ENCODE data around the gene SLC24A4. TPM values are rescaled to one million over a fixed set of nuclear protein-coding genes. Genes with fewer than 3 reads are reported as not detected.

Gene SLC24A4
- total RNA-seq, 1 donor from 2014 or later: 0.26 TPM

GRCh38 chr14:92425101-92425500, 102.1 kb downstream of the SLC24A4 start:
- Mint-ChIP-seq H3K27ac (ENCODE audit: unreplicated experiment) (no peak overlapping the region), H3K27me3 (ENCODE audit: low read depth) (no peaks in the 10 kb centered on the region), H3K9me3 (no peaks in the 10 kb centered on the region), H3K4me1 (no peaks in the 10 kb centered on the region), H3K4me3 (no peak overlapping the region), H3K36me3 (ENCODE audit: low read depth) (no peaks in the 10 kb centered on the region)
- no peak for TF ChIP-seq CTCF (conservative IDR thresholded peaks at IDR 0.05)
- DNase-seq (ENCODE audit: low read depth, low spot score): no peak

- Mint-ChIP-seq H3K27me3 (ENCODE audit: low read depth) (no peaks in the 10 kb centered on the region), H3K4me3 (no peak overlapping the region), H3K36me3 (ENCODE audit: low read depth) (no peaks in the 10 kb centered on the region), H3K27ac (ENCODE audit: unreplicated experiment) (no peak overlapping the region), H3K4me1 (no peaks in the 10 kb centered on the region), H3K9me3 (no peaks in the 10 kb centered on the region)
- TF ChIP-seq CTCF (conservative IDR thresholded peaks at IDR 0.05): no peak
- no peak for DNase-seq (ENCODE audit: low read depth, low spot score)
Measured at GRCh38 chr14:92426237-92426636, 103.3 kb downstream of the SLC24A4 start.

DNA sequence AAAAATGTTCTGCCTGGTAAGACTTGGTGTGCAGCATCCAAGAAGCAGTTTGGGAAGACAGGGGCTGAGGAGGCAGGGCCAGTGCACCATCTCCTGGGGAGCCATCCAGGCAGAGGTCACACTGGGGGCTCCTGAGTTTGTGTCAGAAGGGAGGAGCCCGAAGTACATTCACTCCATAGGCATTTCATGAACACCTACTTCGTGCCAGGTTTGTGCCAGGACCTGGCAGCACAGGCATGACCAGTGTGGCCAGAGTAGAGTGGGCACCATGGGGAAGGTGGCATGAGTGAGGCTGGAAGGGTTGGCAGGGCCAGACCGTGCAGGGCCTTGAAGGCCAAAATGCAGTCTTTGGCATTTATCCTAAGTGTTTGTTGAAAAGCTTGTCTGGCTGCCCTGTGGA, 104.1 kb downstream of the SLC24A4 start:
- H3K27ac Mint-ChIP-seq (ENCODE audit: unreplicated experiment): peak overlapping the region; percentile 10
- no peak for TF ChIP-seq CTCF (conservative IDR thresholded peaks at IDR 0.05)
- DNase-seq (ENCODE audit: low read depth, low spot score): no peak

GRCh38 chr14:92430686-92431085, 107.7 kb downstream of the SLC24A4 start:
- H3K4me1 Mint-ChIP-seq: no peaks in the 10 kb centered on the region
- H3K27ac Mint-ChIP-seq (ENCODE audit: unreplicated experiment): no peak overlapping the region
- H3K9me3 Mint-ChIP-seq: no peaks in the 10 kb centered on the region
- no peak for DNase-seq (ENCODE audit: low read depth, low spot score)
- TF ChIP-seq CTCF (conservative IDR thresholded peaks at IDR 0.05): no peak
- no peaks in the 10 kb centered on the region for H3K27me3 Mint-ChIP-seq (ENCODE audit: low read depth)
- H3K36me3 Mint-ChIP-seq (ENCODE audit: low read depth): no peaks in the 10 kb centered on the region
- H3K4me3 Mint-ChIP-seq: no peak overlapping the region

More for the DNA sequence above, 104.1 kb downstream of the SLC24A4 start:
- Mint-ChIP-seq H3K4me1 (no peaks in the 10 kb centered on the region), H3K36me3 (ENCODE audit: low read depth) (no peaks in the 10 kb centered on the region), H3K9me3 (no peaks in the 10 kb centered on the region), H3K4me3 (no peak overlapping the region), H3K27me3 (ENCODE audit: low read depth) (no peaks in the 10 kb centered on the region)

DNA sequence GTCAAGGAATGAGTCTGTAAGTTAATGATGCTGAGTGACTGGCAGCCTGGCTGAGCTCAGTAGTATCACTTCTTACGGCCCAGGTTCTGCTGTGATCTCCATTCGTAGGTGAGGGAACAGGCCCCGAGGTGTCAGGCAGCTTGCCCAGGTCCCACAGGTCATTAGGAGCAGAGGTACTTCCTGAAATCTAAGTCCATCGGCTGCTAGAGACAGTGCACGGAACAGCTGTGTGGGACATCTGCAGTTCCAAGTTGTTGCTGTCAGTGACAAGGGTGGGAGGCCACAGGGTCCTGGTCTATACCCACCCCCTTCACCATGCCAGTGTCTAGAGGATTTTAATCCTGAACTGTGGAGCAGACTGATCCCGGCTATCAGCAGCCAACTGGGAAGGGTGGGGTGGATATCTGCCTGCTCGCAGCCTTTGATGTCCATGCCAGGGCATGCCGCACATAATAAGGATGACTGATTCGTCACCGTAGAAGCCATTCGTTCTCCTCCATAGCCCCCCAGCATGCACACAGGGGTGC, 108.3 kb downstream of the SLC24A4 start:
- Mint-ChIP-seq H3K27me3 (ENCODE audit: low read depth) (no peaks in the 10 kb centered on the region), H3K36me3 (ENCODE audit: low read depth) (no peaks in the 10 kb centered on the region), H3K4me3 (no peak overlapping the region), H3K9me3 (no peaks in the 10 kb centered on the region), H3K4me1 (no peaks in the 10 kb centered on the region), H3K27ac (ENCODE audit: unreplicated experiment) (no peak overlapping the region)
- DNase-seq (ENCODE audit: low read depth, low spot score): no peak
- no peak for TF ChIP-seq CTCF (conservative IDR thresholded peaks at IDR 0.05)
